Suppressor macrophage treated with lipopolysaccharide for 1 hour (primary cell): ENCODE measurements around the gene TNF.

ENCODE experiments used
- DNase-seq, 3 donors: peaks; one replicate each; pipeline ENCODE4 v3.0.0-alpha.2; 2020 to 2022

Gene TNF

DNA sequence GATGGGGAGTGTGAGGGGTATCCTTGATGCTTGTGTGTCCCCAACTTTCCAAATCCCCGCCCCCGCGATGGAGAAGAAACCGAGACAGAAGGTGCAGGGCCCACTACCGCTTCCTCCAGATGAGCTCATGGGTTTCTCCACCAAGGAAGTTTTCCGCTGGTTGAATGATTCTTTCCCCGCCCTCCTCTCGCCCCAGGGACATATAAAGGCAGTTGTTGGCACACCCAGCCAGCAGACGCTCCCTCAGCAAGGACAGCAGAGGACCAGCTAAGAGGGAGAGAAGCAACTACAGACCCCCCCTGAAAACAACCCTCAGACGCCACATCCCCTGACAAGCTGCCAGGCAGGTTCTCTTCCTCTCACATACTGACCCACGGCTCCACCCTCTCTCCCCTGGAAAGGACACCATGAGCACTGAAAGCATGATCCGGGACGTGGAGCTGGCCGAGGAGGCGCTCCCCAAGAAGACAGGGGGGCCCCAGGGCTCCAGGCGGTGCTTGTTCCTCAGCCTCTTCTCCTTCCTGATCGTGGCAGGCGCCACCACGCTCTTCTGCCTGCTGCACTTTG, at the start of gene TNF:
TNF (plus strand) TSS at position 231 of the 567 bp plus-strand sequence; CDS start at position 408, 177 bp downstream.
- peak; percentile 97 to 99 (median 98) for DNase-seq

DNA sequence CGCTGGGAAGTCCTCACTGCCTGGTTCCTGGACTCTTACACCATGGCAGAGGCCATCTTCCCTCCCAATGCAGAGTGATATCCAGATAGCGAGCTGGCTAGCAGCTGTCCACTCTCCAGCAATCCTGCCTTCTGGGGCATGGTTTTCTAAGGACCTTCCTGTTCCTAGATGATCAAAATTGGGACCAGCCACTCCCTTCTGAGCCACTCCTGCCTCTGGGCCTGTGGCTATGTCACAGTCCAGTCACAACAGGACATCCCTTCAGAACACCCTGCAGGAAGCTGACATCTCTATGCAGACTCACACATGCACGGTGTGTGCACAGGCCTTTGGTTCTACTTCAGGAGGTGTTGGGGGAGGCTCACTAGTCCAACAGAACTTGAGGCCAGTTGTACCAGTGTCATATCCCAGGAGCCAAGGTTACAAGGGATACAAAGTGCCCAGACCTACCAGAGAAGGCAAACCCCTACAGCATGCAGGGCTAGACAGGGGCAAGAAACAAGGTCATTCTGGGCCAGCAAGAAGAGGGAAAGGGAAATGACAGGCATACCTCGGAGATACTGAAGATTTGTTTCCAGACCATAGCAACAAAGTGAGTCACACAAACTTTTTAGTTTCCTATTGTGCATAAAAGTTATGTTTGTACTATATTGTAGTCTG, 49.3 kb upstream of the TNF start:
- DNase-seq, result no peak

- no peak for DNase-seq
These were observed 47.0 kb upstream of the TNF start for GRCh38 chr6:31528307-31528777.

DNA sequence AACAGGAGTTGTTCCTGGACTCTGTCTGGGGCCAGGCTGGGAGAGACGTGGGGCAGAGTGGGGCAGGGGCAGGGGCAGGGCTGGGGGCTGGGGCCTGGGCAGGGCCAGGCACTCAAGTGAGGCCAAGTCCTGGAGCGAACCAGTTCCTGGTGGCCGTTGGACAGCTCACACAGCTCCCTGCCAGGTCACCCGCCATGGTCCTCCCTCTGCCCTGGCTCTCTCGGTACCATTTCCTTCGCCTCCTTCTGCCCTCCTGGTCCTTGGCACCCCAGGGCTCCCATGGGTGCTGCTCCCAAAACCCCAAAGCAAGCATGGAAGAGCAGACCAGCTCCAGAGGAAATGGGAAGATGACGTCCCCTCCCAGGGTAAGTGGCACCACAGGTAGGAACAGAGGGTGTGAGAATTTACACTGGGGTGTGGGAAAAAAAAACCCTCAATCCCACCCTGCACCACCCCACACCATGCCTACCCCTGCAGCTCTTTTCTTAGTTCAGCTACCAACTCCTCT, 46.5 kb upstream of the TNF start, which contains the start of gene MCCD1:
MCCD1 (plus strand) TSS at position 142 of the 508 bp plus-strand sequence; CDS start at position 195, 53 bp downstream.
- no peak for DNase-seq

DNA sequence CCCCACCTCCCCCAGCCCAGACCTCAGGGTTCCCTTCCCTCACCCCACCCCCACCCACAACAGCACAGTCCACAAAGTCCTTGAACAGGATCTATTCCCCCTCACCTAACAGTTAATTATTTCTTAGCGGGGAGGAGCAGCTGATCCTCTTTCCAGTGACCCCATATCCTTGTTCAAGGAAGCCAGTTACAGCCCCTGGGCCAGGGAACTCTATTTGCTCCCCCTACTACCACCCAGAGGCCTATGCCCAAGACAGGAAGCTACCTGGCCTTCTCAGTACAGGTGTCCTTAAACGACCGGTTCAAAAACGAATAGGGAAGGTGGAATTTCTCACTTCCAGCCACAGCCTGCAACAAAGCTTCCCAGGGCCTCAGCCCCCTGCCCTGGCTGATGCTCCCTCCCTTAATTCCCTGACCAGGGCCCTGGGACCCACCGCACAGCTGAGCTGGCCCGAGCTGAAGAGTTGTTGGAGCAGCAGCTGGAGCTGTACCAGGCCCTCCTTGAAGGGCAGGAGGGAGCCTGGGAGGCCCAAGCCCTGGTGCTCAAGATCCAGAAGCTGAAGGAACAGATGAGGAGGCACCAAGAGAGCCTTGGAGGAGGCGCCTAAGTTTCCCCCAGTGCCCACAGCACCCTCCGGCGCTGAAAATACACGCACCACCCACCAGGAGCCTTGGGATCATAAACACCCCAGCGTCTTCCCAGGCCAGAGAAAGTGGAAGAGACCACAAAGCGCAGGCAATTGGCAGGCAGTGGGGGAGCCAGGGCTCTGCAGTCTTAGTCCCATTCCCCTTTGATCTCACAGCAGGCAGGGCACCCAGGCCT, 45.8 kb upstream of the TNF start:
- no peak for DNase-seq

- no peak for DNase-seq
These were observed 44.7 kb upstream of the TNF start for GRCh38 chr6:31530659-31531058.

DNA sequence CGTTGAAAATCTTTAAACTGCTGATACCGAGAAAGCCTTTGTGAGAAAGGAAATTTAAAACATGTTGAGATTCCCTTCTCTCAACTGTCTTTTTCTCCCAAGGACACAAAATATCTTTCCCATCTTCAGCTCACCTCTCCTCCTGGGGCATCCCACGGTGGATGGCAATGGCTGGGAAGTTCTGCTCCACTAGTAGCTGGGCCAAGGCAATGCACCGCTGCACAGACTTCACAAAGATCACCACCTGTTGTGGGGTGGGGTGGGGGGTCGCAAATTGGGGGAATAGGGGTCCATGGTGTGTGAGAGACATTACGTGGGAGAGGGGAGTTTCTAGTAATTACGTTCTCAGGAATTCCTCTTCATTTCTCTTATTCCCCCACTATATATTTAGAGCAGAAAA, 44.2 kb upstream of the TNF start:
- DNase-seq, result no peak

- no peak for DNase-seq
These were observed 43.4 kb upstream of the TNF start for GRCh38 chr6:31531771-31532643.

- no peak for DNase-seq
These were observed 42.5 kb upstream of the TNF start for GRCh38 chr6:31532644-31533454.

GRCh38 chr6:31533455-31533841, 41.9 kb upstream of the TNF start:
- no peak for DNase-seq

GRCh38 chr6:31534011-31534410, 41.4 kb upstream of the TNF start:
- DNase-seq, result no peak

GRCh38 chr6:31534521-31535040, 40.8 kb upstream of the TNF start:
- no peak for DNase-seq

GRCh38 chr6:31535538-31536324, 39.6 kb upstream of the TNF start:
- DNase-seq, result no peak

- no peak for DNase-seq
These were observed 36.5 kb upstream of the TNF start for GRCh38 chr6:31538805-31539400.

DNA sequence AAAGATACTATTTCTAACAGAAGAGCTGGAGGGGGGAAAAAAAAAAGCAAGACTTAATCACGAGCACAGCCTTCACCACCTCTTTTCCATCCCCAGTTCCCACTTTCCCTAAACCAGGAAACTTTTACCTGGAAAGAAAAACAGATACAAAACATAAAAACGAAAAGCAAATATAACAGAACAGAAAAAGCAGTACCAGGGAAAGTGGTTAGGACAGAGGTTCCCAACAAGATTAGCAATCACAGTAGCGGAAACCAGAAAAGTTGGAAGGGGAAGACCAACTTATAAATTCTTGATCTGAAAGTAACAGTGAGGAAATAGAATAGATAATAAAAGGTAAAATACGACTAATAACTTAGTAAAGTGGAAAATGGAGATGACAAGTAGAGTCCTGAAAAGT, 34.7 kb upstream of the TNF start:
- DNase-seq, result no peak

DNA sequence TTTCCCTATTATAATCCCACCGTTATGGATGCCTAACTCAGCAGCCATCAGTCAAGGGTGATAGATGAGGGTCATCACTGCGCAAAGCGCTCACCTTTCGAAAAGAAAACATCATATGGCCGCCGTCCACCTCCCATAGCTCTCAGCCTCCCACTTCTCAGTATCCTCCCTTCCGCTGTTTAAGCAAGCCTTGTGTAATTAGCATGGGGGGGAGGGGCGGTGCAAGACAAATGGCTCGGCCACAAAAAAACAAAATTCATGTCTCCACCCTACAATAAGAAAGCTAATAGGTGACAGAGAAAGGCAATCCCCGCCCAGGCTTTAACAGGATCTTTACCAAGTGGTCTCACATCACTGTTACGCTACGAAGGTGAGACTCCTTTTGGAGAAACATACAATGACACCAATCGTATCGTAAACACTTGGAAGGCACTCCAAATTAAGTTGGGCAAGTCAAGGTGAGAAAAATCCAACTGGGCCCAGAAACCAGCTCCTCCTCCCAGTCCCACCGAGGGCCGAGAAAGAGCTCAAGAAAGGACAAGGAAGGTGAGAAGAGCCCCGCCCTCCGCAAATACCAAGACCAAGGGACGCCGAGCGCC, 34.2 kb upstream of the TNF start:
- peak; percentile 37 to 66 (median 60) for DNase-seq

DNA sequence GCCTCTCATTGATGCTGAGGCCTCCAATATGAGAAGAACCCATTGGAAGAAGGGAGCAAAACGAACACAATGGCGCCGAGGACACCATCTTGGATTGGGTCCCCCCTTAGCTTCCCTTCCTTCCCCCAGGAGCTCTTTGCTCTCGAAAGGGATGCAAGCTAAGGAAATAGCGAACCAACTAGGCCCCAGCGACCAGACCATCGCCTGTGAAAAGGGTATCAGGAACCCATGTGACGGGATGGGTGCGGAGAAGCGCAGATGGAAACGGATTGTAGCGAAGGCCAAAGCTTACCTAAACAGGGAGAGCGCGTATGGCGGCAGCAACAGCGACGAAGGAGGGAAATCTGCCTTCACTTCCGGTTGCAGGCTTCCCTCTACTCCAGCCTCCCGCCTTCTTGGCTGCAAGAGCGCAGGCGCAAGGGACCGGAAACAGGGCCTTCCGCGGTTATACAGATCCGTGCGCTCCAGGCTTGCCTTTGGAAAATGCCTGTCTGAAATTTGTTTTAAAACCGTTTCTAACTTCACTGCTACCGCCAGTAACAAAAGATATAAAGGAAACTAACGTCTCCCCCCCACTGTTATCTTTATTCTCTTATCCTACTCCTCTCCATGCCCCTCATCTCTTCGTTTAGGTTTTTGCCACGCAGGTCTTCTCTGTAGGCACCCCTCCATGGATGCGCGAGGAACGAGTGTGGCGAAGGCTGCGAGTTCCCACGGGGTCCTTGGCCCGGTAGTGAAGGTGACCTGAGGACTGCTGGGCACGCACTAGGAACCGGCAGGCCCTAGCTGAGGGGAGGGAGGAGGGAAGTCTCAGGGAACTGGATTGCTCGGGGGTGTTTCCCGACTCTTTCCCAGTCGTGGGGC, 33.5 kb upstream of the TNF start, which contains the start of gene DDX39B:
DDX39B (minus strand) TSS at position 346 of the 864 bp plus-strand sequence. CDS start 1,471 bp downstream, outside the sequence.
- peak; percentile 97 to 98 (median 98) for DNase-seq

DNA sequence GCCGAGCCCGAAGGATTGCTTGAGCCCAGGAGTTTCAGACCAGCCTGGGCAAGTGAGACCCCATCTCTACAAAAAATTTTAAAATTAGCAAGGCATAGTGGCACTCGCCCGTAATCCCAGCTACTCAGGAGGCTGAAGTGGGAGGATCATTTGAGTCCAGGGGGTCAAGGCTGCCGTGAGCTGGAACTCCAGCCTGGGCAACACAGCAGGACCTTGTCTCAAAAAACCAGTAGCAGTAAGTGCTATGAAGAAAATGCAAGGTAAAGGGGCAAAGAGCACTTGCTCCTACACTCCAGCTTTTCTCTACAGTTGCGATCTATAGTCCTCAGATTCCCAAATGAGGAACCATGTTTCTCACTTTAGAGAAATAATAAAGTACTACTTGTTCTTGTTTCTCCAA, 31.7 kb upstream of the TNF start:
- no peak for DNase-seq
